CD4-positive, alpha-beta T cell (primary cell): Measurements from ENCODE around the gene P3H3. TPM values are rescaled to one million over a fixed set of nuclear protein-coding genes. Genes with fewer than 3 reads are reported as not detected.
"Not testable (repeated sequence)": the region's sequence is repeated elsewhere in the genome, so short reads cannot be mapped to it uniquely, and the experiment has no call there.

ENCODE experiments used
- ATAC-seq: fragments of 200-7000 bp; cut with Tn5 transposase; one replicate; pipeline ENCODE4 v1.10.0; 2022; ENCODE audit warnings: mild to moderate bottlenecking; ENCODE audit not compliant: poor library complexity
- CTCF ChIA-PET: fragments of 350-600 bp; sonication (Branson Sonifier 250); formaldehyde crosslinking; loops from one replicate; lab custom pipeline; 2021; ENCODE audit warnings: antibody characterized with exemption, inconsistent platforms; lab: Charles Lee
- POLR2A ChIA-PET: fragments of 350-600 bp; sonication (Branson Sonifier 250); formaldehyde crosslinking; loops from one replicate; lab custom pipeline; 2021; ENCODE audit warnings: antibody characterized with exemption, inconsistent platforms; lab: Charles Lee
- DNase-seq, 14 experiments: peaks; one replicate each; pipeline ENCODE4 v3.0.0-alpha.2; 2013 to 2020; ENCODE audit warnings: mixed read lengths in 2 of 14
- H3K27ac ChIP-seq, 2 donors: one replicate each; pipeline versions ENCODE4 v1.5.1 to v1.7.0; 2013; ENCODE audit warnings: low read length in 2 of 2, low read depth in 1 of 2, mild to moderate bottlenecking in 1 of 2
- H3K27me3 ChIP-seq, 2 experiments: 1 replicate in 1 of 2; 2 replicates in 1 of 2; pipeline versions ENCODE4 v1.6.1 to v1.7.0; 2013; ENCODE audit warnings: low read length in 2 of 2, control low read depth in 1 of 2, mild to moderate bottlenecking in 1 of 2, moderate library complexity in 1 of 2; ENCODE audit not compliant: insufficient read depth in 2 of 2, control insufficient read depth in 1 of 2
- H3K36me3 ChIP-seq: one replicate; pipeline ENCODE4 v1.6.1; 2013; ENCODE audit warnings: low read length, control low read depth; ENCODE audit not compliant: insufficient read depth
- H3K4me1 ChIP-seq: one replicate; pipeline ENCODE4 v1.6.1; 2013; ENCODE audit warnings: low read length, control low read depth; ENCODE audit not compliant: insufficient read depth
- H3K4me3 ChIP-seq: one replicate; pipeline ENCODE4 v1.5.1; 2013; ENCODE audit warnings: mild to moderate bottlenecking, low read length, moderate library complexity
- H3K9me3 ChIP-seq, 2 experiments: 1 replicate in 1 of 2; 2 replicates in 1 of 2; pipeline versions ENCODE4 v1.6.1 to v1.7.0; 2013; ENCODE audit warnings: low read length in 2 of 2, mild to moderate bottlenecking in 2 of 2, control low read depth in 1 of 2, moderate library complexity in 1 of 2; ENCODE audit not compliant: control insufficient read depth in 1 of 2, insufficient read depth in 1 of 2
- H3K27ac Mint-ChIP-seq: one replicate; pipeline ENCODE4 v1.8.0; 2020; ENCODE audit warnings: mixed read lengths
- H3K27me3 Mint-ChIP-seq: one replicate; pipeline ENCODE4 v1.8.0; 2021; ENCODE audit warnings: mixed read lengths
- H3K36me3 Mint-ChIP-seq: one replicate; pipeline ENCODE4 v1.8.0; 2021; ENCODE audit warnings: low read depth, mixed read lengths
- H3K4me1 Mint-ChIP-seq: one replicate; pipeline ENCODE4 v1.8.0; 2021; ENCODE audit warnings: low read depth, mixed read lengths
- H3K4me3 Mint-ChIP-seq: one replicate; pipeline ENCODE4 v1.8.0; 2020; ENCODE audit warnings: mild to moderate bottlenecking, mixed read lengths
- H3K9me3 Mint-ChIP-seq: one replicate; pipeline ENCODE4 v1.8.0; 2020; ENCODE audit warnings: mixed read lengths
- intact Hi-C, 2 experiments: fragments of 100-400 bp; cut with DNase I in 1 of 2; cut with micrococcal nuclease in 1 of 2; formaldehyde crosslinking; loops; one replicate each; pipeline versions ENCODE4 v1.15.1 to v1.9.0; 2023 to 2025; cut with DNase I, micrococcal nuclease
- total RNA-seq, 174 experiments: library from RNA in 2 of 174; stranded (reverse) in 2 of 174; gene quantifications; one replicate each; pipeline ENCODE4 v1.2.3 and lab custom pipeline; 2021 to 2026
- TF ChIP-seq, protein P1 (sequence below): fragments of 200-600 bp; IDR thresholded peaks from one replicate; pipeline ENCODE4 v1.8.0; 2022; ENCODE audit warnings: antibody characterized with exemption, mild to moderate bottlenecking

Gene P3H3
- total RNA-seq, 2 experiments from 2014 or later: 2.5 to 4.1 TPM

DNA sequence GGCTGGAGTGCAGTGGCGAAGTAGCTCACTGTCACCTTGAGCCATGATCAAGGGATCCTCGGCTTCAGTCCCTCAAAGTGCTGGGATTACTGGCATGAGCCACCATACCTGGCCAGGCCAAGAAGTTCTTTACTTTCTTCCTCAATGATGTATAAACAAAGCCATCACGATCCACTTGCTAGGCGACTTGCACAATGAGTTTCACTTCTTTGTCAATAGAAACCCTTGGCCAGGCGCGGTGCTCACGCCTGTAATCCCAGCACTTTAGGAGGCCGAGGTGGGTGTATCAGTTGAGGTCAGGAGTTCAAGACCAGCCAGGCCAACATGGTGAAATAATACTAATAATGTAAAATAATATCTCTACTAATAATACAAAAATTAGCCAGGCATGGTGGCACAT, 59.3 kb downstream of the P3H3 start:
- intact Hi-C loops: no loop called here
- H3K4me3 ChIP-seq: no peak overlapping the region
- H3K27me3 ChIP-seq: no peaks in the 10 kb centered on the region
- no peak overlapping the region for H3K4me3 Mint-ChIP-seq
- CTCF ChIA-PET: interaction anchor here (1.2 to 1.9 kb wide), 2 partner anchors 13 to 15 kb away, joined by 3 to 8 read pairs; partner anchors contain the start of gene SPSB2
- no peaks in the 10 kb centered on the region for H3K9me3 ChIP-seq
- DNase-seq: no peak
- TF ChIP-seq, protein P1, sequence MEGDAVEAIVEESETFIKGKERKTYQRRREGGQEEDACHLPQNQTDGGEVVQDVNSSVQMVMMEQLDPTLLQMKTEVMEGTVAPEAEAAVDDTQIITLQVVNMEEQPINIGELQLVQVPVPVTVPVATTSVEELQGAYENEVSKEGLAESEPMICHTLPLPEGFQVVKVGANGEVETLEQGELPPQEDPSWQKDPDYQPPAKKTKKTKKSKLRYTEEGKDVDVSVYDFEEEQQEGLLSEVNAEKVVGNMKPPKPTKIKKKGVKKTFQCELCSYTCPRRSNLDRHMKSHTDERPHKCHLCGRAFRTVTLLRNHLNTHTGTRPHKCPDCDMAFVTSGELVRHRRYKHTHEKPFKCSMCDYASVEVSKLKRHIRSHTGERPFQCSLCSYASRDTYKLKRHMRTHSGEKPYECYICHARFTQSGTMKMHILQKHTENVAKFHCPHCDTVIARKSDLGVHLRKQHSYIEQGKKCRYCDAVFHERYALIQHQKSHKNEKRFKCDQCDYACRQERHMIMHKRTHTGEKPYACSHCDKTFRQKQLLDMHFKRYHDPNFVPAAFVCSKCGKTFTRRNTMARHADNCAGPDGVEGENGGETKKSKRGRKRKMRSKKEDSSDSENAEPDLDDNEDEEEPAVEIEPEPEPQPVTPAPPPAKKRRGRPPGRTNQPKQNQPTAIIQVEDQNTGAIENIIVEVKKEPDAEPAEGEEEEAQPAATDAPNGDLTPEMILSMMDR: no peak
- no peaks in the 10 kb centered on the region for H3K36me3 Mint-ChIP-seq
- no peak overlapping the region for H3K27ac Mint-ChIP-seq
- peaks cover 13% of the 10 kb centered on the region for H3K4me1 Mint-ChIP-seq
- H3K27me3 Mint-ChIP-seq: no peaks in the 10 kb centered on the region
- POLR2A ChIA-PET: no interaction called here
- ATAC-seq: no peak
- peaks cover 18% of the 10 kb centered on the region for H3K4me1 ChIP-seq
- no peak overlapping the region for H3K27ac ChIP-seq
- H3K36me3 ChIP-seq: peaks cover 11% of the 10 kb centered on the region
- H3K9me3 Mint-ChIP-seq: no peaks in the 10 kb centered on the region

DNA sequence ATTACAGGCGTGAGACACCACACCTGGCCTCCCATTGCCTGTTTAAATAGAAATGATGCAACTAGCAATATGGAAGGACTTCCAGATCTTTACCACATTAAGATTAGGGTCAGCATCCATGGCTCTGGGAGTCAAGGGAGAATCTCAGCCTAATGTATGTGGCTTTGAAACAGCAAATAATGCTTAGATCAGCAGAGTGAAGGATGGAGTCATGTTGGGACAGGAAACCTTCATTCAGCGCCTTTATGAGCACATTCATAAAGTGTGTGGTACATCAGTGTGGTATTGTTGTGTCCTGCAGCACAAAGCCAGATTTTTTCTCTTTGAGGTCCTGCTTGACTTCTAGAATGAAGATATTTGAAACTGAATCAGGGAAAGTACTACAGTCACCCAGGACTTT, 60.2 kb downstream of the P3H3 start:
- POLR2A ChIA-PET: no interaction called here

DNA sequence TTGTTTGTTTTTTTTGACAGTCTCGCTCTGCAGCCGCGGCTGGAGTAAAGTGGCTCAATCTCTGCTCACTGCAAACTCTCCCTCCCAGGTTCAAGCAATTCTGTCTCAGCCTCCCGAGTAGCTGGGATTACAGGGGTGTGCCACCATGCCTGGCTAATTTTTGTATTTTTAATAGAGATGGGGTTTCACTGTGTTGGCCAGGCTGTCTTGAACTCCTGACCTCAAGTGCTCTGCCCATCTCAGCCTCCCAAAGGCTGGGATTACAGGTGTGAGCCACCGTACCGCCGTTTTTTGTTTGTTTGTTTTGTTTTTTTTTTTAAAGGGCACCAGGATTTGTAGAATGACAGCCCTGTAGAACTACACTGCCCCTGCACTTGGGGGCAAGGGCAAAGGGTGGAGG, 60.6 kb downstream of the P3H3 start:
- H3K36me3 Mint-ChIP-seq, POLR2A ChIA-PET, CTCF ChIA-PET, H3K36me3 ChIP-seq, H3K9me3 Mint-ChIP-seq, H3K27ac ChIP-seq, H3K27me3 ChIP-seq, H3K27me3 Mint-ChIP-seq, DNase-seq, H3K4me3 ChIP-seq, H3K27ac Mint-ChIP-seq, intact Hi-C loops, H3K4me3 Mint-ChIP-seq, H3K9me3 ChIP-seq, ATAC-seq: not testable (repeated sequence)
- H3K4me1 Mint-ChIP-seq: peaks cover 13% of the 10 kb centered on the region
- H3K4me1 ChIP-seq: peaks cover 18% of the 10 kb centered on the region

More for the DNA sequence above, 60.2 kb downstream of the P3H3 start:
- H3K27ac Mint-ChIP-seq: no peak overlapping the region
- peaks cover 11% of the 10 kb centered on the region for H3K36me3 ChIP-seq
- TF ChIP-seq, protein P1: no peak
- CTCF ChIA-PET: interaction anchor here (1.9 kb wide), 1 partner anchor 16 kb away, joined by 8 read pairs; the partner anchor contains the start of gene SPSB2
- H3K27me3 Mint-ChIP-seq: no peaks in the 10 kb centered on the region
- no peaks in the 10 kb centered on the region for H3K27me3 ChIP-seq
- H3K4me3 Mint-ChIP-seq: no peak overlapping the region
- no peaks in the 10 kb centered on the region for H3K9me3 ChIP-seq
- intact Hi-C loops: no loop called here
- ATAC-seq: no peak
- peaks cover 13% of the 10 kb centered on the region for H3K4me1 Mint-ChIP-seq
- H3K4me1 ChIP-seq: peaks cover 18% of the 10 kb centered on the region
- H3K9me3 Mint-ChIP-seq: no peaks in the 10 kb centered on the region
- H3K36me3 Mint-ChIP-seq: no peaks in the 10 kb centered on the region
- H3K27ac ChIP-seq: no peak overlapping the region
- H3K4me3 ChIP-seq: no peak overlapping the region
- no peak for DNase-seq

Other genes with a start within 250 kb of the P3H3 start
- 100 to 1,000 TPM; 288 to 292 TPM for gene CHD4, start 221.0 kb upstream of the P3H3 start, total RNA-seq
- 1 to 10 TPM; 2.8 to 3.0 TPM for gene LPAR5, start 192.4 kb upstream of the P3H3 start, total RNA-seq
- gene ACRBP, start 181.0 kb upstream of the P3H3 start, total RNA-seq: under 1 TPM; 0.58 to 0.95 TPM
- gene ING4, start 165.3 kb upstream of the P3H3 start, total RNA-seq: 10 to 100 TPM; 13.8 to 17.4 TPM
- gene ZNF384, start 139.0 kb upstream of the P3H3 start, total RNA-seq: 10 to 100 TPM; 67.6 TPM
- under 1 TPM; 0.87 to 0.99 TPM for gene PIANP, start 127.6 kb upstream of the P3H3 start, total RNA-seq
- gene COPS7A, start 104.4 kb upstream of the P3H3 start, total RNA-seq: 1 to 10 TPM; 9.4 to 9.6 TPM
- 100 to 1,000 TPM; 114 to 121 TPM for gene MLF2, start 75.3 kb upstream of the P3H3 start, total RNA-seq
- gene PTMS, start 62.0 kb upstream of the P3H3 start, total RNA-seq: 1 to 10 TPM; 1.5 to 1.9 TPM
- 1 to 10 TPM in 1 of 2 experiments, under 1 TPM in 1; 0.82 to 1.4 TPM for gene LAG3, start 55.9 kb upstream of the P3H3 start, total RNA-seq
- 100 to 1,000 TPM; 134 to 136 TPM for gene CD4, start 38.9 kb upstream of the P3H3 start, total RNA-seq
- gene GPR162, start 6.6 kb upstream of the P3H3 start, total RNA-seq: not detected
- gene GNB3, start 12.5 kb downstream of the P3H3 start, total RNA-seq: under 1 TPM; 0.75 to 0.85 TPM
- gene CDCA3, start 22.9 kb downstream of the P3H3 start, total RNA-seq: under 1 TPM; 0.80 to 0.89 TPM
- 10 to 100 TPM; 31.8 to 33.4 TPM for gene USP5, start 23.7 kb downstream of the P3H3 start, total RNA-seq
- gene TPI1, start 39.1 kb downstream of the P3H3 start, total RNA-seq: 10 to 100 TPM; 46.8 to 48.7 TPM
- gene SPSB2, start 44.9 kb downstream of the P3H3 start, total RNA-seq: 1 to 10 TPM; 3.2 to 3.3 TPM
- 1 to 10 TPM; 3.2 to 4.7 TPM for gene LRRC23, start 76.4 kb downstream of the P3H3 start, total RNA-seq
- 100 to 1,000 TPM in 1 of 2 experiments, 10 to 100 TPM in 1; 85.6 to 103 TPM for gene ENO2, start 86.2 kb downstream of the P3H3 start, total RNA-seq
- 10 to 100 TPM; 28.7 to 29.6 TPM for gene ATN1, start 99.6 kb downstream of the P3H3 start, total RNA-seq
- not detected for gene RNU7-1, start 115.4 kb downstream of the P3H3 start, total RNA-seq
- gene C12orf57, start 115.6 kb downstream of the P3H3 start, total RNA-seq: 100 to 1,000 TPM; 305 to 311 TPM
- 10 to 100 TPM; 79.0 to 83.5 TPM for gene PTPN6, start 122.9 kb downstream of the P3H3 start, total RNA-seq
- 100 to 1,000 TPM; 138 to 147 TPM for gene PHB2, start 142.3 kb downstream of the P3H3 start, total RNA-seq
- 10 to 100 TPM; 33.9 to 34.8 TPM for gene EMG1, start 142.5 kb downstream of the P3H3 start, total RNA-seq
- gene LPCAT3, start 190.1 kb downstream of the P3H3 start, total RNA-seq: 10 to 100 TPM; 11.8 to 14.8 TPM
- 1 to 10 TPM; 3.8 to 4.6 TPM for gene C1S, start 232.3 kb downstream of the P3H3 start, total RNA-seq